ENCODE data around the gene LILRB1.
"Not testable (repeated sequence)": the region's sequence is repeated elsewhere in the genome, so short reads cannot be mapped to it uniquely, and the experiment has no call there.

GRCh38 chr19:54643583-54643982 is 13.3 kb downstream of the LILRB1 start:
- TF ChIP-seq ZNF384, FOXA1, SP1, ELF4 (IDR thresholded peaks at IDR 0.05): not testable (repeated sequence)

All from HEK293T (cell line).